Type B pancreatic cell (in vitro differentiated cells): ENCODE measurements around the gene KCNAB1. TPM values are rescaled to one million over a fixed set of nuclear protein-coding genes. Genes with fewer than 3 reads are reported as not detected.
"Not testable (repeated sequence)": the region's sequence is repeated elsewhere in the genome, so short reads cannot be mapped to it uniquely, and the experiment has no call there.

Experiments used
- DNase-seq: peaks from one replicate; pipeline ENCODE4 v3.0.0; 2021; ENCODE audit warnings: mixed read lengths; ENCODE audit not compliant: unreplicated experiment; ENCODE audit errors: extremely low spot score
- H3K27ac Mint-ChIP-seq: 2 replicates; pipeline ENCODE4 v1.8.0; 2021; ENCODE audit warnings: mild to moderate bottlenecking, mixed read lengths
- H3K27me3 Mint-ChIP-seq: 2 replicates; pipeline ENCODE4 v1.8.0; 2021; ENCODE audit warnings: mixed read lengths
- H3K36me3 Mint-ChIP-seq: 2 replicates; pipeline ENCODE4 v1.8.0; 2021; ENCODE audit warnings: mixed read lengths
- H3K4me1 Mint-ChIP-seq: one replicate; pipeline ENCODE4 v1.8.0; 2021; ENCODE audit warnings: mixed read lengths; ENCODE audit not compliant: unreplicated experiment
- H3K4me3 Mint-ChIP-seq: 2 replicates; pipeline ENCODE4 v1.8.0; 2021; ENCODE audit warnings: mild to moderate bottlenecking, mixed read lengths
- H3K9me3 Mint-ChIP-seq: 2 replicates; pipeline ENCODE4 v1.8.0; 2021; ENCODE audit warnings: mixed read lengths
- long read RNA-seq: library from polyadenylated mRNA; unstranded; transcript quantifications from one replicate; pipeline ENCODE4 v2.0.0, GENCODE V29; 2020
- total RNA-seq: library from RNA; stranded (reverse); gene quantifications from 2 replicates; pipeline ENCODE4 v1.2.1, GENCODE V29; 2021; ENCODE audit warnings: low replicate concordance
- TF ChIP-seq, protein P1 (sequence below): fragments of 200-600 bp; sonication (generic); conservative IDR thresholded peaks from 2 replicates; pipeline ENCODE4 v1.5.0; 2021; ENCODE audit warnings: antibody characterized with exemption, mild to moderate bottlenecking

Gene KCNAB1
- 4.0 and 6.1 TPM in 2 replicates for total RNA-seq
- long read RNA-seq, full-length matches to known transcripts: 20 of 32 reads
- long read RNA-seq, partial matches to known transcripts: 3 of 32 reads
- long read RNA-seq, other reads (novel, unspliced or antisense): 9 of 32 reads

DNA sequence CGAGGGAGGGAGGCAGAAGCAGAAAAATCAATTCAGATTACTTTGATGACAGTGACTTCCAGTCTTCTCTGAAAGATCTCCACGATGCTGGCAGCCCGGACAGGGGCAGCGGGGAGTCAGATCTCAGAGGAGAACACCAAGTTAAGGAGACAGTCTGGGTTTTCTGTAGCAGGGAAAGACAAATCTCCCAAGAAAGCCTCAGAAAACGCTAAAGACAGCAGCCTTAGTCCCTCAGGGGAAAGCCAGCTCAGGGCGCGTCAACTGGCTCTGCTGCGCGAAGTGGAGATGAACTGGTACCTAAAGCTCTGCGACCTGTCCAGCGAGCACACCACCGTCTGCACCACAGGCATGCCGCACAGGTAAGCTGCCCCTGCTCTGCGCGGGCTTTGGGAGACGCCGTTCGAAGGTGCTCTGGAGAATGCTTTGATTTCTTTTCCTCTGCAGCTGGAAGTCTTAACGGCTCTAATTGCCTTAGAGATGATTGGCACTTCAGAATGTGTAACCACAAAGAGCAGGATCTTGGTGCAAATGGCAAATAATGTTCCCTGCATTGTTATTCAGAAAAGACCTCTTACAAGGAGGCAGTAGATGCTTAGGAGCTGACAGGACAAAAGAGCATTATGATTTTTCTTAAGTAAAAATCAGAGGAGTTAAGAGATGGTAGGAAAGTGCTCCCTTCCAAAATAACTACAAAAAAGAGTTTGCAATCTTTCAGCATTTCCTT lies at the start of gene KCNAB1:
Gene KCNAB1, plus strand, starts transcription at position 51 of the 724 bp plus-strand sequence.
- H3K27me3 Mint-ChIP-seq: peaks cover 17% of the 10 kb centered on the region
- no peak within 1 kb of the TSS for H3K4me3 Mint-ChIP-seq
- no peak for DNase-seq
- peaks cover 6% of the 10 kb centered on the region for H3K4me1 Mint-ChIP-seq
- no peaks in the 10 kb centered on the region for H3K9me3 Mint-ChIP-seq
- no peaks in the 10 kb centered on the region for H3K36me3 Mint-ChIP-seq
- H3K27ac Mint-ChIP-seq: no peak within 1 kb of the TSS
- TF ChIP-seq, protein P1, sequence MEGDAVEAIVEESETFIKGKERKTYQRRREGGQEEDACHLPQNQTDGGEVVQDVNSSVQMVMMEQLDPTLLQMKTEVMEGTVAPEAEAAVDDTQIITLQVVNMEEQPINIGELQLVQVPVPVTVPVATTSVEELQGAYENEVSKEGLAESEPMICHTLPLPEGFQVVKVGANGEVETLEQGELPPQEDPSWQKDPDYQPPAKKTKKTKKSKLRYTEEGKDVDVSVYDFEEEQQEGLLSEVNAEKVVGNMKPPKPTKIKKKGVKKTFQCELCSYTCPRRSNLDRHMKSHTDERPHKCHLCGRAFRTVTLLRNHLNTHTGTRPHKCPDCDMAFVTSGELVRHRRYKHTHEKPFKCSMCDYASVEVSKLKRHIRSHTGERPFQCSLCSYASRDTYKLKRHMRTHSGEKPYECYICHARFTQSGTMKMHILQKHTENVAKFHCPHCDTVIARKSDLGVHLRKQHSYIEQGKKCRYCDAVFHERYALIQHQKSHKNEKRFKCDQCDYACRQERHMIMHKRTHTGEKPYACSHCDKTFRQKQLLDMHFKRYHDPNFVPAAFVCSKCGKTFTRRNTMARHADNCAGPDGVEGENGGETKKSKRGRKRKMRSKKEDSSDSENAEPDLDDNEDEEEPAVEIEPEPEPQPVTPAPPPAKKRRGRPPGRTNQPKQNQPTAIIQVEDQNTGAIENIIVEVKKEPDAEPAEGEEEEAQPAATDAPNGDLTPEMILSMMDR: no peak

DNA sequence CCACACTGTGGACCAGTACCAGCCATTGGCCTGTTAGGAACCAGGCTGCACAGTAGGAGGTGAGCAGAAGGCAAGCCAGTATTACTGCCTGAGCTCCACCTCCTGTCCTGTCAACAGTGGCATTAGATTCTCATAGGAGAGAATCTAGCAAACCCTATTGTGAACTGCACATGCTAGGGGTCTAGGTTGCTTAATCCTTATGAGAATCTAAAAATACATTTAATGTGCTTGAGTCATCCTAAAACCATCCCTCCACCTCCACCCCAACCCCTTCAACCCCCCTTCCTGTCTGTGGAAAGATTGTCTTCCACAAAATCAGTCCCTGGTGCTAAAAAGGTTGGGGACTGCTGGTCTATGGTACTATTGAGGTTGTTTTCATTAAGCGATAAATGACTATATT lies 49.3 kb upstream of the KCNAB1 start:
- Mint-ChIP-seq H3K27me3 (peaks cover 6% of the 10 kb centered on the region), H3K4me3 (no peak overlapping the region), H3K27ac (no peak overlapping the region), H3K36me3 (no peaks in the 10 kb centered on the region), H3K4me1 (no peaks in the 10 kb centered on the region), H3K9me3 (no peaks in the 10 kb centered on the region)
- TF ChIP-seq, protein P1: no peak
- DNase-seq: no peak

DNA sequence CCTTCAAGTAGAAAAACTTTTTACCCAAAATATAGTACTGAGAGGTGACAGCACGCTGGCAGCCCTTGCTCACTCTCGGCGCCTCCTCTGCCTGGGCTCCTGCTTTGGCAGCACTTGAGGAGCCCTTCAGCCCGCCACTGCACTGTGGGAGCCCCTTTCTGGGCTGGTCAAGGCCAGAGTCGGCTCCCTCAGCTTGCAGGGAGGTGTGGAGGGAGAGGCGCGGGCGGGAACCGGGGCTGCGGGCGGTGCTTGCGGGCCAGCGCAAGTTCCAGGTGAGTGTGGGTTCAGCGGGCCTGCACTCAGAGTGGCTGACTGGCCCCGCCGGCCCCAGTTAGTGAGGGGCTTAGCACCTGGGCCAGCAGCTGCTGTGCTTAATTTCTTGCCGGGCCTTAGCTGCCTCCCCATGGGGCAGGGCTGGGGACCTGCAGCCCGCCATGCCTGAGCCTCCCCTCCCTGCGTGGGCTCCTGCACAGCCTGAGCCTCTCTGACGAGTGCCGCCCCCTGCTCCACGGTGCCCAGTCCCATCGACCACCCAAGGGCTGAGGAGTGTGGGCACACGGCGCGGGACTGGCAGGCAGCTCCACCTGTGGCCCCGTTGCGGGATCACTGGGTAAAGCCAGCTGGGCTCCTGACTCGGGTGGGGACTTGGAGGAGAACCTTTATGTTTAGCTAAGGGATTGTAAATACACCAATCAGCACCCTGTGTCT lies 47.3 kb upstream of the KCNAB1 start:
- H3K36me3 Mint-ChIP-seq, H3K9me3 Mint-ChIP-seq, H3K27ac Mint-ChIP-seq, H3K4me3 Mint-ChIP-seq, DNase-seq, H3K4me1 Mint-ChIP-seq, H3K27me3 Mint-ChIP-seq: not testable (repeated sequence)

DNA sequence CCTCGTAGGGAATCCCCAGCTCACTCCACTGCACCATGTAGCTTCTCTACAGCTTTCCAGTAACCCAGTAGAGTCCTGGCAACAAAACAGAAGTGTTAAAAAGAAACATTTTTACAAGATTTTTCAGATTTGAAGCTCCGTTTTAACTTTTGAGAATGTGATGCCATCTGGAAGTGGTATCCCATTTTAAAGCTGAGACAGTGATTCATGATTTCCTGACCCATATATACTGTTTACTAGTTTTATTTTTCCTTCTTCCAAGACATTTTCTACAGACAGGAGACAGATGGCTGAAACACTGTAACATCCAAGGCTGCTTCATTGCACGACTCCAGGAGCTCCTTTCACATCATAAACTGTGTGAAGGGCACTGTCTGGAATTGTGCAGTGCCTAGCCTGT lies 30.3 kb upstream of the KCNAB1 start:
- no peak overlapping the region for H3K27ac Mint-ChIP-seq
- peaks cover 4% of the 10 kb centered on the region for H3K27me3 Mint-ChIP-seq
- no peaks in the 10 kb centered on the region for H3K36me3 Mint-ChIP-seq
- no peak overlapping the region for H3K4me3 Mint-ChIP-seq
- DNase-seq: no peak
- H3K9me3 Mint-ChIP-seq: no peaks in the 10 kb centered on the region
- no peaks in the 10 kb centered on the region for H3K4me1 Mint-ChIP-seq
- TF ChIP-seq, protein P1: no peak

DNA sequence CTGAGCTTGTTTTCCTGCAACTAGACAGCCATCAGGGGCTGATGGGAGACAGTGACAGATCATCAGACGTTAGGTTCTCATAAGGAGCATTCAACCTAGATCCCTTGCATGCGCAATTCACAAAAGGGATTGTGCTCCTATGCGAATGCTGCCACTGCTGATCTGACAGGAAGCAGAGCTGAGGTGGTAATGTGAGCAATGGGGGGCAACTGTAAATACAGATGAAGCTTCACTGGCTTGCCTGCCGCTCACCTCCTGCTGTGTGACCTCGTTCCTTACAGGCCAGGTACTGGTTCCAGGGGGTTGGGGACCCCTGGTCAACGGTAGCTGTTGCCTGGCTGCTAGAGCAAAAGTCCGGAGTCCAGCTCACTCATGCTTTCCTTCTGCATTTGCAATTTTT lies 26.4 kb upstream of the KCNAB1 start:
- peaks cover 10% of the 10 kb centered on the region for H3K27me3 Mint-ChIP-seq
- H3K9me3 Mint-ChIP-seq: no peaks in the 10 kb centered on the region
- no peaks in the 10 kb centered on the region for H3K4me1 Mint-ChIP-seq
- no peak overlapping the region for H3K27ac Mint-ChIP-seq
- H3K36me3 Mint-ChIP-seq: no peaks in the 10 kb centered on the region
- DNase-seq: no peak
- TF ChIP-seq, protein P1: no peak
- no peak overlapping the region for H3K4me3 Mint-ChIP-seq

DNA sequence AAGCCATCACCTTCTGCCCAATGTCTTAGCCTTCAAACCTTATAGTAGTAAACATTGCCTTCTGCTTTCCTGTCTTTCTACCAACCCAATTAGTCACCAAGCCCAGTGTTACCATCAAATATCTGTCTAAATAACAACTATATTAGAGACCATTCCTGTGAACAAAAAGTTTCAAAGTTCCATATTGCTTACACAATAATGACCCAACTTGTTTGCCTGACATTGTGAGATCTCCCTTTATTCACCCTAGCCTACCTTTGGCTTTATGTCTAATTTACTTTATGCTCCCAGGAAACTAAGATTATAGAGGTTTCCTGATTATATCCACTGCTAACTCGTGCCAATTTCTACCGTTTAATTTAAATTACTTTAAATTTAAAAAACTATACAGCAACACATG lies 26.0 kb upstream of the KCNAB1 start:
- TF ChIP-seq, protein P1: no peak
- no peaks in the 10 kb centered on the region for H3K9me3 Mint-ChIP-seq
- peaks cover 10% of the 10 kb centered on the region for H3K27me3 Mint-ChIP-seq
- DNase-seq: no peak
- H3K36me3 Mint-ChIP-seq: no peaks in the 10 kb centered on the region
- no peak overlapping the region for H3K4me3 Mint-ChIP-seq
- no peak overlapping the region for H3K27ac Mint-ChIP-seq
- H3K4me1 Mint-ChIP-seq: no peaks in the 10 kb centered on the region

DNA sequence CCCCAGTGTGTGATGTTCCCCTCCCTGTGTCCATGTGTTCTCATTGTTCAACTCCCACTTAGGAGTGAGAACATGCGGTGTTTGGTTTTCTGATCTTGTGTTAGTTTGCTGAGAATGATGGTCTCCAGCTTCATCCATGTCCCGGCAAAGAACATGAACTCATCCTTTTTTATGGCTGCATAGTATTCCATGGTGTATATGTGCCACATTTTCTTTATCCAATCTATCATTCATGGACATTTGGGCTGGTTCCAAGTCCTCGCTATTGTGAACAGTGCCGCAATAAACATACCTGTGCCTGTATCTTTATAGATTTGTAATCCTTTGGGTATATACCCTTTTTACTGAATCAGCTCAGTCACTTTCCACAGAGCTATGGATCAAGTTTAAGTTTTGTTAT lies 24.7 kb upstream of the KCNAB1 start:
- H3K27ac Mint-ChIP-seq, H3K27me3 Mint-ChIP-seq, H3K36me3 Mint-ChIP-seq, DNase-seq, H3K9me3 Mint-ChIP-seq, H3K4me3 Mint-ChIP-seq, H3K4me1 Mint-ChIP-seq: not testable (repeated sequence)
